Panc1 (cell line): ENCODE results near the gene STK39. TPM values are rescaled to one million over a fixed set of nuclear protein-coding genes. Genes with fewer than 3 reads are reported as not detected.

Experiments
- ATAC-seq: fragments of 200-7000 bp; cut with Tn5 transposase; 2 replicates; pipeline ENCODE4 v1.9.1; 2020; ENCODE audit warnings: mild to moderate bottlenecking, moderate library complexity
- BruUV-seq: library from RNA; stranded (reverse); fragments of 400-500 nt; replicated peaks from 2 replicates; lab custom pipeline; 2021; lab: Mats Ljungman, UMichigan
- CTCF ChIA-PET: fragments of 300-600 bp; sonication (Branson Sonifier 250); formaldehyde crosslinking; loops from one replicate; lab custom pipeline; 2022; ENCODE audit warnings: antibody characterized with exemption; lab: Charles Lee
- POLR2A ChIA-PET: fragments of 300-600 bp; sonication (Branson Sonifier 250); formaldehyde crosslinking; loops from one replicate; lab custom pipeline; 2022; ENCODE audit warnings: antibody characterized with exemption; lab: Charles Lee
- DNase-seq: peaks from one replicate; pipeline ENCODE4 v3.0.0-alpha.2; 2010; ENCODE audit warnings: low read depth, low spot score
- H3K27ac ChIP-seq: 2 replicates; pipeline ENCODE4 v1.5.1; 2011; ENCODE audit warnings: mild to moderate bottlenecking, low read length, inconsistent platforms
- H3K27me3 ChIP-seq: fragments of 200-500 bp; sonication (Bioruptor generic); 2 replicates; pipeline ENCODE4 v1.6.0; 2014; ENCODE audit warnings: low read length, inconsistent platforms; ENCODE audit not compliant: control insufficient read depth, insufficient read depth
- H3K36me3 ChIP-seq: fragments of 200-500 bp; sonication (Bioruptor generic); 2 replicates; pipeline ENCODE4 v1.5.1; 2014; ENCODE audit warnings: inconsistent platforms, mild to moderate bottlenecking, low read length, moderate library complexity; ENCODE audit not compliant: control insufficient read depth, insufficient read depth
- H3K4me1 ChIP-seq: 2 replicates; pipeline ENCODE4 v1.5.1; 2011; ENCODE audit warnings: inconsistent platforms, mild to moderate bottlenecking, low read length, moderate library complexity; ENCODE audit not compliant: control insufficient read depth, insufficient read depth
- H3K4me3 ChIP-seq, 2 experiments: 2 replicates each; pipeline ENCODE4 v1.5.1; 2011 to 2012; ENCODE audit warnings: low read depth in 2 of 2, low read length in 2 of 2, mild to moderate bottlenecking in 2 of 2, inconsistent platforms in 1 of 2, moderate library complexity in 1 of 2
- H3K9me3 ChIP-seq: fragments of 200-500 bp; sonication (Bioruptor generic); 2 replicates; pipeline ENCODE4 v1.5.1; 2014; ENCODE audit warnings: low read depth, mild to moderate bottlenecking, inconsistent platforms, low read length, moderate library complexity; ENCODE audit not compliant: control insufficient read depth, insufficient read depth
- CTCF ChIP-seq: fragments of 450-650 bp; IDR thresholded peaks from 2 replicates; pipeline ENCODE4 v1.5.1; 2017; ENCODE audit warnings: mild to moderate bottlenecking
- POLR2AphosphoS5 ChIP-seq: IDR thresholded peaks from 2 replicates; pipeline ENCODE4 v1.6.1; 2012; ENCODE audit warnings: mild to moderate bottlenecking, low read depth, low read length, moderate library complexity
- REST ChIP-seq, 2 experiments: IDR thresholded peaks; 2 replicates each; pipeline ENCODE4 v1.6.1; 2011 to 2012; ENCODE audit warnings: low read depth in 2 of 2, control low read depth in 1 of 2, low read length in 1 of 2, mild to moderate bottlenecking in 1 of 2, moderate library complexity in 1 of 2; ENCODE audit not compliant: insufficient read depth in 1 of 2
- SIN3A ChIP-seq: IDR thresholded peaks from 2 replicates; pipeline ENCODE4 v1.6.1; 2012; ENCODE audit warnings: low read depth, mild to moderate bottlenecking, low read length, moderate library complexity, borderline replicate concordance; ENCODE audit not compliant: insufficient read depth
- TCF7L2 ChIP-seq: IDR thresholded peaks from 2 replicates; pipeline ENCODE4 v1.6.1; 2011; ENCODE audit warnings: mild to moderate bottlenecking, low read depth, low read length, inconsistent platforms
- in situ Hi-C: cut with HindIII; loops from 2 replicates; pipeline ENCODE4 v1.10.0; 2016; ENCODE audit warnings: low sequenced_read_pairs, low pct_unique_long_range_greater_than_20kb
- intact Hi-C: fragments of 100-400 bp; cut with micrococcal nuclease; formaldehyde crosslinking; loops from one replicate; pipeline ENCODE4 v1.10.0; 2022; ENCODE audit not compliant: unreplicated experiment
- total RNA-seq: library from RNA; stranded (reverse); gene quantifications from one replicate; pipeline ENCODE4 v1.2.1, GENCODE V29; 2021; ENCODE audit not compliant: unreplicated experiment

STK39 gene
- total RNA-seq, 1 experiment from 2014 or later: 14.0 TPM

GRCh38 chr2:168006498-168006897 is 240.9 kb downstream of the STK39 start:
- no peak for TF ChIP-seq CTCF
- TF ChIP-seq POLR2AphosphoS5: no peak
- no peak for TF ChIP-seq SIN3A
- TF ChIP-seq TCF7L2: no peak
- TF ChIP-seq REST (IDR thresholded peaks at IDR 0.05; ENCODE audit: insufficient read depth in 1 of 2, low read depth in 2 of 2, low read length in 1 of 2): no peak
- Histone ChIP-seq H3K27ac (no peak overlapping the region), H3K4me3 (no peak overlapping the region), H3K36me3 (no peaks in the 10 kb centered on the region), H3K9me3 (no peaks in the 10 kb centered on the region), H3K27me3 (no peaks in the 10 kb centered on the region), H3K4me1 (no peaks in the 10 kb centered on the region)
- no TSS peak for BruUV-seq
- ATAC-seq (no peak), DNase-seq (no peak)
- intact Hi-C loops: no loop called here
- POLR2A ChIA-PET: no interaction called here
- CTCF ChIA-PET: no interaction called here
- in situ Hi-C loops: no loop called here

- Histone ChIP-seq H3K4me3 (no peak overlapping the region), H3K36me3 (no peaks in the 10 kb centered on the region), H3K27me3 (no peaks in the 10 kb centered on the region), H3K4me1 (no peaks in the 10 kb centered on the region), H3K27ac (no peak overlapping the region), H3K9me3 (no peaks in the 10 kb centered on the region)
- intact Hi-C loops (no loop called here), in situ Hi-C loops (no loop called here)
- CTCF ChIA-PET: no interaction called here
- POLR2A ChIA-PET: no interaction called here
- ATAC-seq (no peak), DNase-seq (no peak)
- TF ChIP-seq POLR2AphosphoS5: no peak
- TF ChIP-seq SIN3A: no peak
- no peak for TF ChIP-seq REST (IDR thresholded peaks at IDR 0.05; ENCODE audit: insufficient read depth in 1 of 2, low read depth in 2 of 2, low read length in 1 of 2)
- TF ChIP-seq TCF7L2: no peak
- TF ChIP-seq CTCF: no peak
- BruUV-seq: no TSS peak
These were observed 241.8 kb downstream of the STK39 start for GRCh38 chr2:168005586-168005985.
